A549 treated with CORT108297 at 1 μM for 4 hours (cell line): ENCODE measurements around the gene LIPT2. TPM values are rescaled to one million over a fixed set of nuclear protein-coding genes. Genes with fewer than 3 reads are reported as not detected.

Experiments used
- total RNA-seq: library from RNA; stranded (reverse); fragments of 200-300 nt; extraction: Qiagen RNA extraction; gene quantifications from 5 replicates; pipeline ENCODE4 v1.2.3, GENCODE V29; 2022

The LIPT2 gene
- 1.3 to 3.2 TPM (median 2.5 TPM) in 5 replicates for total RNA-seq

DNA sequence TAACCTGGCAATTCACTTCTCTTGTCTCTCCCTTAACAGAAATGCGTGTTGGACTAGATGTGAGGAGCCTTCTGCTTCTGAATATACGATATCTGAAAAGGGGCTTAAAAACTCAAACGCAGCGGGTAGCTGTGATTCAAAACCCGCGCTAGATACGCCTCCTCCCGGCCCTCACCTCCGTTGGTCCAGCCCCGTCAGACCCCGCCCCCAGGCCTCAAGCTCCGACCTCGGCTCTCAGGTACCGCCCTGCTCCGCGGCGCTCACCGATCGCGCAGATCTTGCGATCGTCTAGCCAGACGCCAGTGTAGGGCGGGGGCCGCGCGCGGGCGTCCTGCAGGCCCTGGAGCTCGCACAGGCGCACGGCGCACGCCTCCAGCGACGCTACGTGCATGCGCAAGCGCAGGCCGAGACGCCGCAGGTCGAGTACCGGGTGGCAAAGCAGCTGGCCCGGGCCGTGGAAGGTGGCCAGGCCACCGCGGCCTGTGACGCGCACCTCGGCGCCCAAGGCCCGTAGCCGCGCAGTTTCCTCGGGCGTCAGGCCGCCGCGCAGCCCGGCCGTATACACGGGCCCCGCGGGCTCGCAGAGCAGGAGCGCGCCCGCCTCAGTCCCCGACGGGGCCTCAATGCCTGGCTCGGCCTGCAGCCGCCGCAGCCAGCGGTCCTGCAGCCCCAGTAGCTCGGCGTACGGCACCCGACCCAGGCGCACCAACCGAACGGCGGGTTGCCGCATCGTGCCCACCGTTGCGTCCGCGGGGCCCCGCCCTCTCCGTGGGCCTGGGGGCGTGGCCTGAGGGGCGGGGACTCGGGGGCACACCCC is at the start of gene LIPT2:
TSS of gene LIPT2 (minus strand) at position 751 of the 817 bp plus-strand sequence. CDS start at position 730, 21 bp downstream.

DNA sequence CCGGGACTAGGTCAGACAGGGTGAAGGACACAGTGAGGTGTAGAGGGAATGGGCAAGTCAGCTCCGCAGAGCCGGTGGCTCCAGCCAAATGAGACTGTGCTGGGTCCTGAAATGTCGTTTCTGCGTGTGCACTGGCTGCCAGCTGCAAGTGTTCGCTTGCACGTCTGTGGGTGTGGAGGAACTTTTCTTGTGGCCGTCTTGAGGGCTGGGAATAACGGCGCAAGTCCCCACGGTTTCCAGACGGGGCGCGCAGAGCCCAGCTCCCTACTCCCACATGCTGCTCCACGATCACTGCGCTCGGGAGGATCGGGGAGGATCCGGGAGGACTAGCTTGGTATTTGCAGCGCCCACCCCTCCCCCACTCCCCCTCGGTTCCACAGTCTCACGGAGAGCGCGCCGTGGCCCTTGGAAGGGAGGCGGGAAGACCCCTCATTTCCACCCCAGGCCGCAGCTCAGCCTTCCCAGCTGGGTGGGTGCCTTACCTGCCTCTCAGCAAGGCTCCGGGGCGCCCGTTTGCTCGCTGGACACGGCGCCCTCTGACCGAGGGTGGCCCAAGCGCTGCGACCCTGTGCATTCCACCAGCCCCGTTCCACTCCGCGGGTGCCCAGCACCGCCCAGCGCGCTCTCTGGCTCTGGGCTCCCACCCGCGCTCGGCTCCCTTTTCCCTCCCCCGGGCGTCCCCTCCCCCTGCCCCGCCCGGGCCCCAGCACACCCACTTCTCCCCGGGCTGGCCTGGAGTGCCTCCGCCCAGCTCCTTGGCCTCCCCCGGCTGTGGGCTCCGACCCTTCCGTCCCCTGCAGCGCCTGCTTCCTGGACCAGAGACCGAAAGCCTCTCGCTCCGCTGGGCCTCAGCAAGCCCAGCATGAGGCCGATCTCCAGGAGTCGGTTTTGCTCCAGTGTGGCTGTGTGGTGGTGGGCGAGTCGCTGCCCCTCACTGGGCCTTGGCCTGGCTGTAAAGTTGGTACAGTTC is 26.3 kb downstream of the LIPT2 start, which contains the start of gene KCNE3:
TSS of gene KCNE3 (minus strand) at position 634 of the 970 bp plus-strand sequence. CDS start 9,986 bp downstream, outside the sequence.

Other genes with a start within 250 kb of the LIPT2 start
- gene P4HA3, start 182.1 kb downstream of the LIPT2 start, total RNA-seq, result 32.7 to 58.9 TPM (median 45.2 TPM) in 5 replicates
- gene PGM2L1, start 95.3 kb downstream of the LIPT2 start, total RNA-seq, result 8.9 to 17.0 TPM (median 14.7 TPM) in 5 replicates
- gene KCNE3, start 26.2 kb downstream of the LIPT2 start, total RNA-seq, result 0.05 TPM in 1 of 5 replicates, not detected in the others
- 14.6 to 19.0 TPM (median 17.7 TPM) in 5 replicates for gene POLD3, start 98.9 kb upstream of the LIPT2 start, total RNA-seq
- 3.0 to 5.2 TPM (median 4.0 TPM) in 5 replicates for gene CHRDL2, start 237.7 kb upstream of the LIPT2 start, total RNA-seq